Endothelial cell of umbilical vein (primary cell): ENCODE data around the gene GRM2. TPM values are rescaled to one million over a fixed set of nuclear protein-coding genes. Genes with fewer than 3 reads are reported as not detected.

Source experiments
- BruUV-seq: library from RNA; stranded (reverse); fragments of 400-500 nt; replicated peaks from 2 replicates; lab custom pipeline; 2021; lab: Mats Ljungman, UMichigan
- CTCF ChIA-PET: fragments of 300-600, 350-600 bp; sonication (Branson Sonifier 250); formaldehyde crosslinking; loops from one replicate; lab custom pipeline; 2021; ENCODE audit warnings: antibody characterized with exemption, inconsistent platforms; lab: Charles Lee
- POLR2A ChIA-PET: fragments of 300-600, 350-600 bp; sonication (Branson Sonifier 250); formaldehyde crosslinking; loops from one replicate; lab custom pipeline; 2021; ENCODE audit warnings: antibody characterized with exemption, inconsistent platforms; lab: Charles Lee
- DNase-seq: peaks from one replicate; pipeline ENCODE4 v3.0.0-alpha.2; 2011; ENCODE audit warnings: low read depth, low spot score
- FAIRE-seq: peaks from 2 replicates; lab custom pipeline; 2011; peaks lifted over from hg19 to GRCh38; lab: Jason Lieb, UNC
- H2AFZ ChIP-seq: 2 replicates; pipeline ENCODE4 v1.6.0; 2012; ENCODE audit warnings: low read depth, low read length, control low read depth, inconsistent platforms
- H3K27ac ChIP-seq: 2 replicates; pipeline ENCODE4 v1.5.1; 2011; ENCODE audit warnings: low read depth, mild to moderate bottlenecking, control low read depth, low read length, moderate library complexity; ENCODE audit not compliant: insufficient read depth
- H3K27me3 ChIP-seq, 2 experiments: 2 replicates each; pipeline versions ENCODE4 v1.6.0 to v1.6.1; 2011; ENCODE audit warnings: low read length in 2 of 2, mixed read lengths in 1 of 2; ENCODE audit not compliant: control insufficient read depth in 2 of 2, insufficient read depth in 2 of 2
- H3K36me3 ChIP-seq, 2 experiments: 2 replicates in 1 of 2; 3 replicates in 1 of 2; pipeline ENCODE4 v1.5.1; 2011; ENCODE audit warnings: low read length in 2 of 2, mild to moderate bottlenecking in 1 of 2, moderate library complexity in 1 of 2; ENCODE audit not compliant: control insufficient read depth in 2 of 2, insufficient read depth in 2 of 2; ENCODE audit errors: extremely low read depth in 1 of 2
- H3K4me1 ChIP-seq: 3 replicates; pipeline ENCODE4 v1.5.1; 2011; ENCODE audit warnings: mild to moderate bottlenecking, low read length; ENCODE audit not compliant: control insufficient read depth, insufficient read depth; ENCODE audit errors: extremely low read depth
- H3K4me2 ChIP-seq: 2 replicates; pipeline ENCODE4 v1.6.1; 2011; ENCODE audit warnings: low read length, control low read depth, mixed read lengths; ENCODE audit not compliant: insufficient read depth
- H3K4me3 ChIP-seq, 3 experiments: fragments of 200-600 bp in 1 of 3; sonication (generic), shearing (Covaris generic) in 1 of 3; replicated peaks in 1 of 3; 2 replicates each; pipeline ENCODE4 v1.5.1; 2011 to 2016; ENCODE audit warnings: control low read depth in 3 of 3, low read length in 3 of 3, mild to moderate bottlenecking in 2 of 3, inconsistent platforms in 1 of 3, low read depth in 1 of 3, moderate library complexity in 1 of 3; ENCODE audit not compliant: insufficient read depth in 1 of 3
- H3K79me2 ChIP-seq: 2 replicates; pipeline ENCODE4 v1.6.0; 2012; ENCODE audit warnings: low read length, inconsistent platforms; ENCODE audit not compliant: control insufficient read depth, insufficient read depth
- H3K9ac ChIP-seq: replicated peaks from 2 replicates; pipeline ENCODE3; 2011; ENCODE audit warnings: low read length, control low read depth; ENCODE audit not compliant: insufficient read depth; ENCODE audit errors: extremely low read depth
- H3K9me1 ChIP-seq: replicated peaks from 3 replicates; pipeline ENCODE4 v1.6.0; 2011; ENCODE audit warnings: mild to moderate bottlenecking, low read length; ENCODE audit not compliant: control insufficient read depth, insufficient read depth; ENCODE audit errors: extremely low read depth
- H3K9me3 ChIP-seq: replicated peaks from 2 replicates; pipeline ENCODE4 v1.5.1; 2012; ENCODE audit warnings: low read length, inconsistent platforms; ENCODE audit not compliant: control insufficient read depth, insufficient read depth
- H4K20me1 ChIP-seq: replicated peaks from 2 replicates; pipeline ENCODE3; 2011; ENCODE audit warnings: mild to moderate bottlenecking, low read length; ENCODE audit not compliant: control insufficient read depth, insufficient read depth; ENCODE audit errors: extremely low read depth
- CTCF ChIP-seq, 2 donors: IDR thresholded peaks; 1 replicate in 1 of 2; 2 replicates in 1 of 2; pipeline ENCODE4 v1.5.1; 2011; ENCODE audit warnings: low read length in 2 of 2, mild to moderate bottlenecking in 2 of 2, moderate library complexity in 2 of 2, control low read depth in 1 of 2, inconsistent platforms in 1 of 2, low read depth in 1 of 2; ENCODE audit not compliant: insufficient read depth in 1 of 2; ENCODE audit errors: extremely low read depth in 1 of 2
- EZH2 ChIP-seq: IDR thresholded peaks from 2 replicates; pipeline ENCODE4 v1.6.1; 2012; ENCODE audit warnings: borderline replicate concordance, low read depth, mild to moderate bottlenecking, moderate library complexity, low read length, inconsistent platforms; ENCODE audit not compliant: severe bottlenecking
- GATA2 ChIP-seq: IDR thresholded peaks from 2 replicates; pipeline ENCODE4 v1.7.0; 2011; ENCODE audit warnings: low read depth, mild to moderate bottlenecking, moderate library complexity, mixed read lengths, low read length; ENCODE audit not compliant: insufficient read length, insufficient read depth
- JUN ChIP-seq: IDR thresholded peaks from 2 replicates; pipeline ENCODE4 v1.6.1; 2011; ENCODE audit warnings: borderline replicate concordance, low read depth; ENCODE audit not compliant: insufficient read length, insufficient read depth
- MYC ChIP-seq: IDR thresholded peaks from one replicate; pipeline ENCODE4 v1.6.1; 2011; ENCODE audit warnings: mild to moderate bottlenecking, low read depth, low read length
- POLR2A ChIP-seq: IDR thresholded peaks from 2 replicates; pipeline ENCODE4 v1.6.1; 2012; ENCODE audit warnings: low read depth, mild to moderate bottlenecking, control low read depth, low read length
- POLR2AphosphoS5 ChIP-seq: IDR thresholded peaks from 2 replicates; pipeline ENCODE4 v1.6.1; 2012; ENCODE audit warnings: low read depth, mild to moderate bottlenecking, control low read depth, low read length, moderate library complexity; ENCODE audit not compliant: insufficient read depth
- dilution Hi-C: fragments of 300-500 bp; cut with MboI; formaldehyde crosslinking; loops from one replicate; pipeline ENCODE4 v1.15.0; 2019; ENCODE audit warnings: low sequenced_read_pairs; ENCODE audit not compliant: extremely low pct_ligation_motif_present
- intact Hi-C: fragments of 100-400 bp; cut with micrococcal nuclease; formaldehyde crosslinking; loops from one replicate; pipeline ENCODE4 v1.10.0; 2022
- polyA plus RNA-seq, 4 experiments: library from polyadenylated mRNA; depleted of rRNA in 3 of 4; stranded (reverse) in 3 of 4; unstranded in 1 of 4; fragments of >200 nt; gene quantifications; 2 replicates each; pipeline versions ENCODE4 v1.2.1 to v1.2.3, GENCODE V29; 2011 to 2012; ENCODE audit warnings: missing spikeins in 1 of 4
- total RNA-seq: library from RNA; stranded (reverse); gene quantifications from 2 replicates; pipeline ENCODE4 v1.2.3, GENCODE V29; 2021

GRM2 gene
- total and polyA plus RNA-seq, 2 donors (not counting 3 experiments of a cell fraction or from before 2014, with no cell fraction given), result 0.10 to 0.51 TPM

- POLR2A ChIA-PET, result no interaction called here
- Histone ChIP-seq H3K79me2 (no peaks in the 10 kb centered on the region), H2AFZ (no peak overlapping the region), H3K4me3 (no peak overlapping the region), H3K4me2 (no peak overlapping the region), H3K9ac (no peak overlapping the region), H3K9me3 (no peaks in the 10 kb centered on the region), H3K9me1 (no peaks in the 10 kb centered on the region), H3K27me3 (no peaks in the 10 kb centered on the region), H3K27ac (no peak overlapping the region), H3K36me3 (peaks cover 0 to 2% of the 10 kb centered on the region in 2 experiments), H4K20me1 (no peaks in the 10 kb centered on the region), H3K4me1 (peaks cover 15% of the 10 kb centered on the region)
- intact Hi-C loops, result loop anchor here (10.0 kb wide), 1 partner anchor 1065 kb away; the partner anchor contains the start of genes CISH and MAPKAPK3
- no peak for FAIRE-seq
- DNase-seq, result no peak
- CTCF ChIA-PET, result interaction anchor here (3.8 to 5.3 kb wide), 2 partner anchors 8 to 177 kb away, joined by 135 to 213 read pairs; partner anchors contain the start of genes DCAF1 and TEX264
- dilution Hi-C loops, result no loop called here
- TF ChIP-seq GATA2 (no peak), MYC (no peak), CTCF (IDR thresholded peaks at IDR 0.05; ENCODE audit: extremely low read depth in 1 of 2, insufficient read depth in 1 of 2, low read depth in 1 of 2, low read length in 2 of 2) (no peak), JUN (no peak), EZH2 (no peak), POLR2A (no peak), POLR2AphosphoS5 (no peak)
- no TSS peak for BruUV-seq
Measured at GRCh38 chr3:51679777-51680176, 27.1 kb upstream of the GRM2 start.
